ENCODE results near the gene LGALS4.
A peak's percentile ranks its signal among the peaks of the same experiment; 100 is the strongest.
"Not testable (repeated sequence)": the region's sequence is repeated elsewhere in the genome, so short reads cannot be mapped to it uniquely, and the experiment has no call there.

The LGALS4 gene, protein sequence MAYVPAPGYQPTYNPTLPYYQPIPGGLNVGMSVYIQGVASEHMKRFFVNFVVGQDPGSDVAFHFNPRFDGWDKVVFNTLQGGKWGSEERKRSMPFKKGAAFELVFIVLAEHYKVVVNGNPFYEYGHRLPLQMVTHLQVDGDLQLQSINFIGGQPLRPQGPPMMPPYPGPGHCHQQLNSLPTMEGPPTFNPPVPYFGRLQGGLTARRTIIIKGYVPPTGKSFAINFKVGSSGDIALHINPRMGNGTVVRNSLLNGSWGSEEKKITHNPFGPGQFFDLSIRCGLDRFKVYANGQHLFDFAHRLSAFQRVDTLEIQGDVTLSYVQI

DNA sequence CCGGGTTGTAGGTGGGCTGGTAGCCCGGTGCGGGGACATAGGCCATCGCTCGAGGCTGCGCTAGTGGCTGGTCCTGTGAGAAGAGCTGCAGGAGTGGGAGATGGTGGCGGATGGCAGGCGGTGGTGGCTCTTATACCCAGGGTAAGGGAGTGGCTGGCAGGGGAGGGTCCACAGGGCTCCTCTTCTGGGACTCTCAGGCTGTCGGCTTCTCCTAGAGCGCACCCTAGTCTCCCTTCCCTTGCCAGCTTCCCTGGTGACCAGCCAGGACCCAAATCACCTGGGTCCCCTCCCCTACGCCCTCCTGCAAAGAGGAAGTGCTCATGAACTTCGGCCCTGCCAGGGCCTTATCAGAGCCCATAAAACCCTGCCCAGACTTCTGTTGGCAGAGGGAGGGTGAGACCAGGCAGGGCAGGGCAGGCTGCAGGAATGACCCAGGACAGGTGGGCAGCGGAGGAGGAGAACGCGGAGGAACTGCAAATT lies at the start of gene LGALS4:
TSS of gene LGALS4 (minus strand) at position 105 of the 480 bp plus-strand sequence. CDS start at position 46, 59 bp downstream.
- no peak for DNase-seq

DNA sequence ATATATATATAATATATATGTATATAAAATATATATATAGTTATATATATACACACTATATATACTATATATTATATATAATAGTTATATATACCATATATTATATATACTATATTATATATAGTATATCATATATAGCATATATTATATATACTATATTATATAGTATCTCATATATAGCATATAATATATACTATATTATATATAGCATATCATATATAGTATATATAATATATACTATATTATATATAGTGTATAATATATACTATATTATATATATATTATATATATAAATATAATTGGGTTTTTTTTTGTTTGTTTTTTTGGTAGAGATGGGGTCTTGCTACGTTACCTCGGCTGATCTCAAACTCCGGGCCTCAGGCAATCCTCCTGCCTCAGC lies 48.6 kb upstream of the LGALS4 start:
- DNase-seq, result no peak

DNA sequence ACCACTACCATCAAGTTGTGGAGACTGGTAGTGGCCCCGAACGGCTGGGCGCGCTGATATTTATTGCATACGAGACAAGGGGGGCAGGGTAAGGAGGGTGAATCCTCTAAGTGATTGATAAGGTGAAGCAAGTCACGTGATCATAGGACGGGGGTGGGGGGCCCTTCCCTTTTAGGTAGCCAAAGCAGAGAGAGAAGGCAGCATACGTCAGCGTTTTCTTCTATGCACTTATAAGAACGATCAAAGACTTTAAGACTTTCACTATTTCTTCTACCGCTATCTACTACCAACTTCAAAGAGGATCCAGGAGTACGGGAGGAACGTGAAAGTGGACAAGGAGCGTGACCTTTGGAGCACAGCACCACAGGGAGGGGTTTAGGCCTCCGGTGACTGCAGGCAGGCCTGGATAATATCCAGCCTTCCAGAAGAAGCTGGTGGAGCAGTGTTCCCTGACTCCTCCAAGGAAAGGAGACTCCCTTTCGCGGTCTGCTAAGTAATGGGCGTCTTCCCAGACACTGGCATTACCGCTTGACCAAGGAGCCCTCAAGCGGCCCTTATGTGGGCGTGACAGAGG lies 47.0 kb upstream of the LGALS4 start:
- DNase-seq, result not testable (repeated sequence)

DNA sequence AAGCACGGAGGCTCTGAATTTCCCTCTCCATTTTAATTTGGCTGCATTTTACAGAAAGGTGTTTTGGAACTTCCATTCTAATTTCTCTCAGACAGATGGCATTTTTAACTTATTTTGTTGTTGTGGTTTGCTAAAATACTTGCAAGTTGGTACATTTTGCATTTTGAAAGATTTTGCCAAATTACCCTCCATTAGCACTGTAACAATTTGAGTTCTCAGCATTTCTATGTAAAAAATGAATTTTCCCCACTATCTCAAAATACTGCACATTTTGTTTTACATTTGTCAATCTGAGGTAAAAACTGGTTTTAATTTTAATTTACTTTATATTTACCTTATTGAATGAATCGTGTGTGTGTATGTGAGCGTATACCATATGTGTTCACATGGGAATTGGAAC lies 44.1 kb upstream of the LGALS4 start:
- DNase-seq, result no peak

DNA sequence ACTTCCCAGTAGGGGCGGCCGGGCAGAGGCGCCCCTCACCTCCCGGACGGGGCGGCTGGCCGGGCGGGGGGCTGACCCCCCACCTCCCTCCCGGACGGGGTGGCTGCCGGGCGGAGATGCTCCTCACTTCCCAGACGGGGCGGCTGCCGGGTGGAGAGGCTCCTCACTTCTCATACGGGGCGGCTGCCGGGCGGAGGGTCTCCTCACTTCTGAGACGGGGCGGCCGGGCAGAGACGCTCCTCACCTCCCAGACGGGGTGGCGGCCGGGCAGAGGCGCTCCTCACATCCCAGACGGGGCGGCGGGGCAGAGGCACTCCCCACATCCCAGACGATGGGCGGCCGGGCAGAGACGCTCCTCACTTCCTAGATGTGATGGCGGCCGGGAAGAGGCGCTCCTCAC lies 43.0 kb upstream of the LGALS4 start:
- not testable (repeated sequence) for DNase-seq

DNA sequence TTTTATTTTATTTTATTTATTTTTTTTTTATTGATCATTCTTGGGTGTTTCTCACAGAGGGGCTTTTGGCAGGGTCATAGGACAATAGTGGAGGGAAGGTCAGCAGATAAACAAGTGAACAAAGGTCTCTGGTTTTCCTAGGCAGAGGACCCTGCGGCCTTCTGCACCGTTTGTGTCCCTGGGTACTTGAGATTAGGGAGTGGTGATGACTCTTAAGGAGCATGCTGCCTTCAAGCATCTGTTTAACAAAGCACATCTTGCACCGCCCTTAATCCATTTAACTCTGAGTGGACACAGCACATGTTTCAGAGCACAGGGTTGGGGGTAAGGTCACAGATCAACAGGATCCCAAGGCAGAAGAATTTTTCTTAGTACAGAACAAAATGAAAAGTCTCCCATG lies 42.2 kb upstream of the LGALS4 start:
- not testable (repeated sequence) for DNase-seq

DNA sequence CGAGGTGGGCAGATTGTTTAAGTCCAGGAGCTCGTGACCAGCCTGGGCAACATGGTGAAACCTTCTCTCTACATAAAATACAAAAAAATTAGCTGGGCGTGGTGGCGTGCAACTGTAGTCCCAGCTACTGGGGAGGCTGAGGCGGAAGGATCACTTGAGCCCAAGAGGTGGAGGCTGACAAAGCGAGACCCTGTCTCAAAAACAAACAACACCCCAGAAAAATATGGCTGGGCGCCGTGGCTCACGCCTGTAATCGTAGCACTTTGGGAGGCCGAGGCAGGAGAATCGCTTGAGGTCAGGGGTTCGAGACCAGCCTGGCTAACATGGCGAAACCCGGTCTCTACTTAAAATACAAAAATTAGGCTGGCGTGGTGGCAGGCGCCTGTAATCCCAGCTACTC lies 40.5 kb upstream of the LGALS4 start:
- DNase-seq, result no peak

DNA sequence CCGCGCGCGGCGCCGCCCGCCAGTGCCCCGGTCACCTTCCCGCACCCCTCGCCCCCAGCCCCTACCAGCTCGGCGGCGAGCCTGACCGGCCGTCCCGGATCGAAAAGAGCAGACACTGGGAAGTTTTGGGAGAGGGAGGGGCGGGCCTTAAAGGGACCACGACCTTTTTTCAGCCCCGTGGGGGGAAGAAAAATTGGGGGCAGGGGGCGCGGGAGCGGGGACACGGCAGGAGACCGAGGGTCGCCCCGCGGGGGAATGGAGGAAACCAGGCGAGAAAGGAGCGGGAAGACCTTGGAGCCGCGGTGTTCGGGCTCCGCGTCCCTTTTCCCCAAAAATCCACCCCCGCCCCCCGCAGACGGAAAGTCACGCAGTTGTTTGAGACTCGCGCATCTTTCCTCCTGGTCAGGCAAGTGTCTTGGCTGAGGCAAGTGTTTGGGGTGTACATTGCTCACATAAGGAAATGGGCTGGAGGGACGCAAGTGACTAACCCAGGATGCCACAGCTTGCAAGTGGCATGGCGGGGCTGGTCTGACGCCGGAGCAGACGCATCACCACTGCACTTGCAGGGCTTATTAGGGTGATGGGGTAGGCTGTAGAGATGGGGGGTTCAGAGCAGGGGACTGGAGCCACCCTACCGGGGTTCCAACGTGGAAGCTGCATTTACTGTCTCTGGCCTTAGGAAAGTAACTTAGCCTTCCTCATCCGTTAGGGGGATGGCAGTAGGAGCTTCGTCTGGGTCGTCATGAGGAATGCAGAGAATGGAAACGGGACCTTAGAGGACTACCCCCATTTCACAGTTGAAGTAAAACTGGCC lies 39.7 kb upstream of the LGALS4 start:
- peak; percentile 74 for DNase-seq

DNA sequence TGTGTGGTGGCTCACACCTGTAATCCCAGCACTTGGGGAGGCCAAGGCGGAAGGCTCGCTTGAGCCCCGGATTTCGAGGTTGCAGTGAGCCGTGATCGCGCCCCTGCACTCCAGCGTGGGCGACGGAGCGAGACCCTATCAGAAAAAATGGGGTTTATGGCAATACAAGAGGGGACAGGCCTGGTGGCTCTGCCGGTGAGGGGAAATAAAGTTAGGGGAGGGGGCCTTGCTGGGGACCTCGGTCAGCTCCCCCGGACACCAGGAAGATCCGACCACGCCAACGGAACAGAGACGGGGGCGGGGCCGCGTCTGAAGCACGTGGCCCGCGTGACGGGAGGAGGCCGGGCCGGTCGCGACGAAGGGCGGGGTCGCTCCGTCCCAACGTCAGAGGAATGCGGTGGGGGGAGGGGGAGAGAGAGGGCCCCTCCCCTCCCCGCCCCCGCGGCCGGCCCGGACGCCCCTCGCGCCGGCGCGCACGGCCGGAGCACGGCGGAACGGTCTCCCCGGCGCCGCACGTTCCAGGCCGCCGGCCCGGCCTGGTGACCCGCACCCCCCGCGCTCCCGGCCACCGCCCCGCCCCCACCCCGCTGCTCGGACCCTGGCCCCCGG lies 39.0 kb upstream of the LGALS4 start:
- peak; percentile 97 for DNase-seq

DNA sequence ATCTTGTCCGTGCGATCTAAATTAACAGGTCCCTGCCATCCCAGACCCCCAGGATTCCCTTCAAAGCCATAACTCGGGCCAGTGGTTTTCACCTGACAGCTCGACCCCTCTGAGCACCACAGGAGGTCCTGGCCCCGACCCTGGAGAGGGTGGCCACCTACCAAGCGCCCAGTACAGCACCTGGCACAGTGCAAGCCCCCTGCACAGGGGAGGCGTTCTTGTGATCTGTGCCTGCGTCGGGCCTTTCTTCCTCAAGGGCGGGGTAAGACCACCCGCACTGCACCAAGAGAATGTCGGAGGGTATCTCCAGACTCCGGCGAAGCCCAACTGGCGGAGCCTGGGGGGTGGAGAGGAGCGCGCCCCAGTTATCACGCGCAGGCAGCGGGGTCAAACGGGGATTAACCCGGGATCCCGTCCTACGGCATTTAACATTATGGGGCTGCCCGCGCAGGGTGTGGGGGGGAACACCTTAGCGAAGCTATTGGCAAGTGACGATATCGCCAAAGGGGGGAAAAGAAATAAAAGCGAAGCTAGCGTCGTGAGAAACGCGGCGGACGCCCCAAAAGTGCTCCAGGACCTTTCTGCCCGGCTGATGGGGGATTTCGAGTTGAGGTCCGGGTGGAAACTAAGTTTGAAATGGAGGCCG lies 38.4 kb upstream of the LGALS4 start:
- peak; percentile 77 for DNase-seq

DNA sequence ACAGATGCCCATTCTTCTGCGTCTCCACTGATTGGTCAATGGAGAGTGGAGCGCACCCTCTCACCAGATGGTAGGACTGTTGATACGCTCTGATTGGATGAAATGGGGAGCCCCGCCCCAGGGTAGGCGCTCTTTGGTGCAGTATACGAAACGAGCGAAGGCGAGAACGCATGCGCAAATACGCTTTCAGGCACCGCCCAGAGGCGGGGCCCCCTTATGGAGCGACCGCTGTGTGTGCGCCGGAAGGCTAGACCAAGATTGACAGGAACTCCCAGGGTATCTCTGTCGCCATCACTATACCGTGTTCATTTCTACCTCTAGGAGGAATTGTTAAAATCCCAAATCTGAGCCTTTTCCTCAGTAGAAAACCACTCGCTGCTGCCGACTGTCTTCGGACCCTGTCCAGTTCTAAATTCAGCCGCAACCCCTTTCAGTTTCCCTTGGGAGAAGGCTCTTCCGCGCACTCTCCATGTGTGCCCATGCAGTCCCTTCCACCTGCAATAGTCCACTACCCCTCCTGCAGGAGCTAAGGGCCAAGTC lies 37.8 kb upstream of the LGALS4 start:
- no peak for DNase-seq

DNA sequence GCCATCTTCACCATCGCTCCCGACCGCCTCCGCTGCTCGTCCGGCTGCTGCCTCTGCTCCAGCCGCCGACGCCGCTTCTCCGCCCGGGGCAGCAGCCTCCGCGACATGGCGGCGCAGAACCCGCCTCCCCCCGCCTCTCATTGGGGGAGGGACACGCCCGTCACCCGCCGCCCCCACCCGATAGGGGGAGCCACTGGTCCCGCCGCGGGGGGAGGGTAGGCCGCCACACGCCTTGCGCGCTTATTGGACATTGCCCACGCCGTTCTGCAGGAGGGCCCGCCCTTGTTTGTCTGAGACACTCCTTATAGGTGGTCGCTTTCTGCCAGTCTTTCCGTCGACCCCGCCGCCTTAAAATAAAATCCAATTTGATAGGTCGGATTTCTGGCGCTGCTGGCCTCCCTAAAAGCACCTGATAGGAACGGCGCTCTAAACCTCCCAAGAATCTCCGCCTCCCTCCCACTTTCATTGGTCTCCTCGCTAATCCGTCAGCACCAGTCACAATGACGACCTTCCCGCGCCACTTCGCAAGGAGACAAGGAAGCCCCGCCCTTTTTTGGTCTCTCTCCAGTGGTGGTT lies 37.2 kb upstream of the LGALS4 start, which contains the start of gene HNRNPL:
TSS of gene HNRNPL (minus strand) at position 127 of the 576 bp plus-strand sequence. CDS start at position 107, 20 bp downstream.
- DNase-seq, result peak; percentile 100

DNA sequence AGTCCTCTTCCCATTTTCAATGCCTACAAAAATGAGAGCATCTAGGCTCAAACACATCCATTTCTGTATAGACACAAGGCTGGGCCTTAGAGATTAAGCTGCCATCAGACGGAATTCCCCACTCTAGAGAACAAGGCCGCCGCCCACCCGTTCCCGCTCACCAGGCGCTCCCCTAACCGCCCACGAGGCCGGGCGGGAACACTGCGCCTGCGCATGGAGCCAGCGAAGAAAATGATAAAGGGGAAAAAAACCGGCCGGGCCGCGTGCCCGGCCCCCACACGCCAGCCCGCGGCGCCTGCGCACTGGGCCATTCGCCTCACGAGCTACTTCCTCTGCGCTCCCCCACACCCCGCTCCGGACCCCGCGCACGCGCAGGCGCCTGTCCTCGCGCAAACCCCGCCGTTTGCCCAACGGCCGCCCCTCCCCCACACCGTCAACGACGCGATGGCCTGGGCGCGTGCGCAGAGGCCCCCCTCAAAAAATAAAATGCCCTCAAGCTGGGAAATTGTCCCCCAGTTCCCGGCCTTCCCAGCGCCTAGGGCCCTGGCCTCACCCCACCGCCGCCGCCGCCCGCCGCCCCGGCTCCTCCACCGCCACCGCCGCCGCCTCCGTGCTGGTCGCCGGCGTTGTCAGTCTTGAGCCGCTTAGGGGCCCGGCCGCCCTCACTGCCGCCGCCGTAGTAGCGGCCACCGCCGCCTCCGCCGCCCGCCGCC lies 36.6 kb upstream of the LGALS4 start:
- peak; percentile 98 for DNase-seq

DNA sequence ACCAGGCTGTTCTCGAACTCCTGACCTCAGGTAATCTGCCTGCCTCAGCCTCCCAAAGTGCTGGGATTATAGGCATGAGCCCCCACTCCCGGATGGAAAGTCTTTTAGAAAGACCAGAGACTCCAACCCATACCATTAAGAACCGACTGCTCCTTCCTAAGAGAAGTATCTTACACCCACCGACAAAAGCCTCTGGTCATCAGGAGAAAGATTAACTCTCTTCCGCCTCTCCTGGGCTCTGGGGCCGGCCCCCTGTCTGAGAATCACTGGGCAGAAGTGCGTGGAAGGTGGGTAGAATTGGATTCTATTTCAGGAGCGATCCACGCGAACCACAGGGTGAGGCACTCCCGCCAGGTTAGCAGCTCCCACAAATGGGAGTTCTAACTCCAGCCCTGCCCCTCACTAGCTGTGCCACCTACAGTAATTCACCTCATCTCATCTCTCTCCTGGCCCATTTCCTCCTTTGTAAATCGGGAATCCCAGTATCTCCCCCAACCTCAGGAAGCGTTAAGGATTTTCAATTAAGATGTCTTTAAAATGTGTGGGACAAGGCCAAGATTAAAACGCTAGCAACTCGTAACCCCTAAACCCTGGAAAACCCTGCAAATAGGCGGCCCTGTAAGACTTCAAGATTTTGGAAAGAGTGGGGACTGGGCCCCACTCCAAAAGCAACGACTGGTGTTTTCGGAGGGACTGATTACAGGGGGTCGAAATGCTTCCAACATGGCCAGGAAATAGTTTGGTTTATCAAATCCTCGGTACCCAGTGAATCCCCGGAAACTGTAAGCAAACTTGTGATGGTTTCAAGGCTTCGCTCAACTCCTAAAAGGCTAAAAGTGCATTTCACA lies 35.8 kb upstream of the LGALS4 start:
- no peak for DNase-seq

DNA sequence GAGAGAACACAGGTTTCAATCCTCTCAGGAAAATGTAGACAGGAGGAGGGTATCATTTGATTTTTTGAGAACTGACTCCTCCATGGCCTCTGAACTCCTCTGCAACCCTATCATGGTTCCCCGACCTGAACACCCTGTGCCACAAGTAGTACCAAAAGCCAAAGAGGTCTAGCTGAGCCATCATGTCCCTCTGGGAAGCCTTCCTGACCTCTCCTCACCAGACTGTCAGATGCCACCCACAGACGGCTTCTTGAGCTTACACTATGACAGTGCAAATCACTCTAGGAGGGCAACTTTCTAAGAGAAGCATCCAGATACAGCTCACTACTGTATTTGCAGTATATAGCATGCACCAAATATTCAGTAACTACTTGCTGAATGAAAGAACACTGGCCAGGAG lies 33.4 kb upstream of the LGALS4 start:
- DNase-seq, result no peak

DNA sequence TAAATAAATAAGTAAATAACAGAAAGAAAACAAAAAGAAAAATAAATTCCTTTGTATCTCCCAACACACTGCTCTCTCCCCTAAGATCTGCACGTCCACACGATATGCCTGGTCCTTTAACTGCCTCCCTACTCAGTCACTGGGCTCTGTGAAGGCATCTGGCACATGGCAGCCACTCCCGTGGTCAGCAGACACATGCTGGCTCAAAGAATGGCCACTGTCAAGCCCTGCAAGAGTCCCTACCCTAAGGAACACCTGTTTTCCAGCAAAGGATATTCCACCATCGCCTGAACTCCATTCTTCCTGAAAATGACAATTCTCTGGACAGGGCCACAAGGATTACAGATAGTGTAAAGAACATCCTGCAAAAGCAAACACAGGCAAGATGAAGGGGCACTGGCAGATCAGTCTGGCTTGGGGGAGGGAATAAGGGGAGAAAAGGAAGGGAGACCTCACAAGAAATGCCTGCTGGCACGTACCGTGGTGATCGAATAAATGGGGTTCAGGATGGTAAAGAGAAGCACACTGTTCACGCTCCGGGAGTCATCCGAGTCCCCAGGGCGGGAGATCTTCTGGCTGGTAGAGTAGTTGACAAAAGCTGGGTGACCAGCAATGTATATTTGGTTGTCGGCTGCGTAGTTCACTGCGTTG lies 32.8 kb upstream of the LGALS4 start:
- no peak for DNase-seq

DNA sequence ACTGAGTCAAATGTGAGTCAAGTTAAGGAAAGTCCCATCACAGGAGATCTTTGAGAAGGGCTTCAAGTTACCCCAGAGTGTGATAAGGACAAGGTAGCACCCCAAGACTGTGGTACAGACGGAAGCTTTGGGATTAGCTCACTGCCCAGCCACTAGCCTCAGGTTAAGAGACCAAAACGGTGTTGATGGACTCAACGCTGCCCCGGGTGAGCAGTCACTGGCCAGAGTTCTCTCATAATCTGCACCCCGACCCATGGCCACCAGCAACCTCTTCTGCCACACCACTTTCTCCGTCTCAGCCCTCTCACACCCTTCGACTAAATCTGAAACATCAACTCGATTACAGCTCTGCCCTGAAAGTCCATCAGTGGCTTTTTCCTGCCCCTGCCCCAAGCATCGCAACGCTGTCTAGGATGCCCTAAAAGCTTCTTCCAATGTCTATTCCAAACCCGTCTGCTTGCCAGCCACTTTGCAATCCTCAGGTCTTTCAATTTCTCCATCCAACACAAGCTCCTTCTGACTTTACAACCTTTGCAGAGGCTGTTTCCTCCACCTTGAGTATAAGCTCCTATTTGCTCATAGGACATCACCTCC lies 31.4 kb upstream of the LGALS4 start:
- DNase-seq, result no peak

DNA sequence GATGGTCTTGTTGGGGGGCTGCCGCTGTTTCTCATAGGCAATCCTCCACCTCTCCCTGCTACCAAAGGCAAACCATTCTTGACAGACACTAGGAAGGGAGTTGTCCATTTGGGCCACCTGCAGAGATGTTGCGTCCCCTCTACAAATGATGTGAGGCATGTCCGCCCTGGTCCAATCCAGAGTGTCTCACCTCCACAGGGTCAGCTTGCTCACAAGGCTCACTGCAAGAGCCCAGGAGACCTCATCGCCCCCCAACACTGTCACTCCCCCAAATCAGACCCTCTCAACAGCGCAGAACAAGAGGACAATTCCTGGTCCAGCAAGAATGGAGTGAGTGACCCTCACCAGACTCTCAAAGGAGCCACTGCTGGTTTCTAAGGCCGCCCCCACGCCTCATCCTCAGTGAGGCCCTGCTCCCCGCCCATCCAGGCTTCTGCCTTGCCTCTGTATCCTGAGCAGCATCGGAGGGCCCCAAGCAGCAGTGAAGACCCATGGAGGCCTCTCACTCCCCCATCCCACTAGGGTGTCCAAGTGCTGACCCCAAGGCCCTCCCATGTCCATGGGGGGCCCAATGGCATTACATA lies 30.5 kb upstream of the LGALS4 start:
- no peak for DNase-seq
